Measurements from ENCODE around the gene SPAG16. TPM values are rescaled to one million over a fixed set of nuclear protein-coding genes. Genes with fewer than 3 reads are reported as not detected.

The SPAG16 gene
- polyA plus RNA-seq, 1 of the 3 experiments (the other 2 are of a cell fraction): 29.5 TPM

DNA sequence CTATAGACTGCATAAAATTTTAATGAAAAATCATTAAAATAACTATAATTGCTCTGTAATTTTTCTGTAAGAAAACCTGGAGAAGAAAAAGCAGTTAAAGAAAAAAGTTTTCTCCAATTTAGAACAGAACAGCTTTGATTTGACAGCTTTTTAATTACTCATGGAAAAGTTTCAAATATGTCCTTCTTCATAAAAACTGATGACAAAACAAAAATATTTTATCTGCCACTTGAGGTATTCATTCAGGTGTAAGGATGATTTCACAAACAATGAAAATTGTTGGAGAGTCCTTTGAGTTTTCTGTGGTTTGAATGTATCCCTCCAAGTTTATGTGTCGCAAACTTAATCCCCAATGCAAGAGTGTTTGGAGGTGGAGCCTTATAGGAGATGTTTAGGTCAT lies 824.3 kb downstream of the SPAG16 start:
- DNase-seq: no peak
- H3K36me3 ChIP-seq (replicated peaks in 1 of 2; ENCODE audit: control insufficient read depth in 1 of 2, insufficient read depth in 2 of 2, low read length in 1 of 2): no peaks in the 10 kb centered on the region
- no peaks in the 10 kb centered on the region for H3F3A ChIP-seq (replicated peaks; ENCODE audit: insufficient read depth)
- POLR2A ChIA-PET: no interaction called here
- no peaks in the 10 kb centered on the region for H3K27me3 ChIP-seq (ENCODE audit: insufficient read depth)
- WGBS (ENCODE audit: low lambda C conversion rate): 89% methylated on average over 1 of the region's 1 CpG
- H4K20me1 ChIP-seq (ENCODE audit: insufficient read depth): no peaks in the 10 kb centered on the region
- no peak overlapping the region for H2AFZ ChIP-seq (ENCODE audit: low read depth)
- peaks cover 0 to 3% of the 10 kb centered on the region in 2 experiments; a peak in 2 of 4 replicates for H3K4me1 ChIP-seq (ENCODE audit: control insufficient read depth in 1 of 2, insufficient read depth in 2 of 2, low read depth in 1 of 2, low read length in 1 of 2)
- TF ChIP-seq REST (IDR thresholded peaks at IDR 0.05; ENCODE audit: low read depth, low read length) (no peak), TAF1 (IDR thresholded peaks at IDR 0.05; ENCODE audit: borderline replicate concordance, low read depth, low read length) (no peak), SMC3 (IDR thresholded peaks at IDR 0.05; ENCODE audit: low read depth, low read length) (no peak), FOXJ3 (CRISPR knock-in tag; IDR thresholded peaks at IDR 0.05) (no peak), USF1 (IDR thresholded peaks at IDR 0.05; ENCODE audit: borderline replicate concordance, low read depth) (no peak), JUND (IDR thresholded peaks at IDR 0.05) (no peak), RXRA (IDR thresholded peaks at IDR 0.05; ENCODE audit: borderline replicate concordance, low read depth) (no peak), POLR2AphosphoS5 (IDR thresholded peaks at IDR 0.05; ENCODE audit: low read depth, low read length) (no peak), MEF2A (IDR thresholded peaks at IDR 0.05; ENCODE audit: borderline replicate concordance, low read depth) (no peak), ELF1 (IDR thresholded peaks at IDR 0.05) (no peak)
- no peak overlapping the region for H3K4me3 ChIP-seq (ENCODE audit: low read depth in 2 of 2, low read length in 1 of 2)
- H3K9me2 ChIP-seq: no peaks in the 10 kb centered on the region
- CTCF ChIA-PET: no interaction called here
- H3K9ac ChIP-seq: no peak overlapping the region
- no peaks in the 10 kb centered on the region for H3K79me2 ChIP-seq (ENCODE audit: insufficient read depth)
- no peaks in the 10 kb centered on the region for H3K9me3 ChIP-seq
- no peak overlapping the region for H3K27ac ChIP-seq (ENCODE audit: low read depth in 2 of 2, low read length in 1 of 2)
- no peak overlapping the region for H3K4me2 ChIP-seq

- no peaks in the 10 kb centered on the region for H3K27me3 ChIP-seq (ENCODE audit: insufficient read depth)
- ChIA-PET CTCF (no interaction called here), POLR2A (no interaction called here)
- TF ChIP-seq, protein P1, sequence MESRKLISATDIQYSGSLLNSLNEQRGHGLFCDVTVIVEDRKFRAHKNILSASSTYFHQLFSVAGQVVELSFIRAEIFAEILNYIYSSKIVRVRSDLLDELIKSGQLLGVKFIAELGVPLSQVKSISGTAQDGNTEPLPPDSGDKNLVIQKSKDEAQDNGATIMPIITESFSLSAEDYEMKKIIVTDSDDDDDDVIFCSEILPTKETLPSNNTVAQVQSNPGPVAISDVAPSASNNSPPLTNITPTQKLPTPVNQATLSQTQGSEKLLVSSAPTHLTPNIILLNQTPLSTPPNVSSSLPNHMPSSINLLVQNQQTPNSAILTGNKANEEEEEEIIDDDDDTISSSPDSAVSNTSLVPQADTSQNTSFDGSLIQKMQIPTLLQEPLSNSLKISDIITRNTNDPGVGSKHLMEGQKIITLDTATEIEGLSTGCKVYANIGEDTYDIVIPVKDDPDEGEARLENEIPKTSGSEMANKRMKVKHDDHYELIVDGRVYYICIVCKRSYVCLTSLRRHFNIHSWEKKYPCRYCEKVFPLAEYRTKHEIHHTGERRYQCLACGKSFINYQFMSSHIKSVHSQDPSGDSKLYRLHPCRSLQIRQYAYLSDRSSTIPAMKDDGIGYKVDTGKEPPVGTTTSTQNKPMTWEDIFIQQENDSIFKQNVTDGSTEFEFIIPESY (IDR thresholded peaks at IDR 0.05; ENCODE audit: borderline replicate concordance, low read depth): no peak
- no peak for TF ChIP-seq GATA2 (CRISPR knock-in tag; IDR thresholded peaks at IDR 0.05)
- H4K20me1 ChIP-seq (ENCODE audit: insufficient read depth): no peaks in the 10 kb centered on the region
- H3K4me2 ChIP-seq: no peak overlapping the region
- H2AFZ ChIP-seq (ENCODE audit: low read depth): no peak overlapping the region
- no peak for DNase-seq
- no peak overlapping the region for H3K9ac ChIP-seq
- peaks cover 11% of the 10 kb centered on the region; the same call in 1 of the 2 replicates for H3K9me3 ChIP-seq
- H3K27ac ChIP-seq (ENCODE audit: low read depth in 2 of 2, low read length in 1 of 2): no peak overlapping the region
- H3F3A ChIP-seq (replicated peaks; ENCODE audit: insufficient read depth): no peaks in the 10 kb centered on the region
- H3K4me3 ChIP-seq (ENCODE audit: low read depth in 2 of 2, low read length in 1 of 2): no peak overlapping the region
- no peaks in the 10 kb centered on the region for H3K79me2 ChIP-seq (ENCODE audit: insufficient read depth)
- H3K9me2 ChIP-seq: no peaks in the 10 kb centered on the region
- no peaks in the 10 kb centered on the region for H3K36me3 ChIP-seq (replicated peaks in 1 of 2; ENCODE audit: control insufficient read depth in 1 of 2, insufficient read depth in 2 of 2, low read length in 1 of 2)
- no peaks in the 10 kb centered on the region for H3K4me1 ChIP-seq (ENCODE audit: control insufficient read depth in 1 of 2, insufficient read depth in 2 of 2, low read depth in 1 of 2, low read length in 1 of 2)
Measured at GRCh38 chr2:214117054-214117453, 832.8 kb downstream of the SPAG16 start.
